GM21717 (cell line): ENCODE measurements around the gene CREB5.

ENCODE experiments used
- ATAC-seq: cut with Tn5 transposase; IDR thresholded peaks from one replicate; pipeline ENCODE4 v1.9.1; 2021; ENCODE audit warnings: mild to moderate bottlenecking, moderate library complexity; ENCODE audit not compliant: unreplicated experiment

The CREB5 gene

DNA sequence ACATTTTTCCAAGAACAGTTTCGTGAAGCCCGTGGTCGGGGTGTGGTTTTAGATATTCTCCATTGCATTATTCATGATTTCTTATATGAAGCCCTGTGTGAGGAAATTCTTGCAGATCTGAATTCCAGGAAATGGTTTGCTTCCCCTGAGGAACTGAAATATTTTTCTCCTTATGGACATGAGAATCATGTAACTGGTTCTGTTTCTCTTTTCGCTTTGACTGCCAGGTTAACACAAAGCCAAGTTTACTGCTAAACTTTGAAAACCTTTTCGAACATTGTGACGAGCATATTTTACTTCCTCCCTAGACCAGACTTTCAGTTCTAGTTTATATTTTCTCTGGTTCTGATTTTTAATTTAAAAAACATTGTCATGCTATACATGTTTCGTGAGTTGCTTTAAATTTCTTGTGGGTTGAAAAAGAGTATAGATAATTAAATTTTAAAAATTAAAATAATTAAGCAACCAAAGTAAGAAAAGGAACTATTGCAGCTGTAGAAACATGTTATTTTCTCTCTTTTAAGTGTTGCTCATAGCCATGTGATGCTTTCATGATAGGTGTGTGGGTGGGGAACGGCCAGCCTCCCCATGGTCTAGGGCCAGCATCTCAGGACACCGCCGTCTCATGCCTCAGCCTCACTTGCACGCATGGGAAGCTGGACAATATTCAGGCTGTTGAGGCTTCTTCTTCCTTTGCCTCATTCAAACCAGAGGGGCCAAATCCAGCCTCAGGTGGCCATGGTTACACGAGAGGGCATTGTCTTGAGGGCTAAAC is 97.1 kb downstream of the CREB5 start:
- peak; percentile 73 for ATAC-seq

- ATAC-seq = no peak
Observed at GRCh38 chr7:28510026-28510369, 97.7 kb downstream of the CREB5 start.

DNA sequence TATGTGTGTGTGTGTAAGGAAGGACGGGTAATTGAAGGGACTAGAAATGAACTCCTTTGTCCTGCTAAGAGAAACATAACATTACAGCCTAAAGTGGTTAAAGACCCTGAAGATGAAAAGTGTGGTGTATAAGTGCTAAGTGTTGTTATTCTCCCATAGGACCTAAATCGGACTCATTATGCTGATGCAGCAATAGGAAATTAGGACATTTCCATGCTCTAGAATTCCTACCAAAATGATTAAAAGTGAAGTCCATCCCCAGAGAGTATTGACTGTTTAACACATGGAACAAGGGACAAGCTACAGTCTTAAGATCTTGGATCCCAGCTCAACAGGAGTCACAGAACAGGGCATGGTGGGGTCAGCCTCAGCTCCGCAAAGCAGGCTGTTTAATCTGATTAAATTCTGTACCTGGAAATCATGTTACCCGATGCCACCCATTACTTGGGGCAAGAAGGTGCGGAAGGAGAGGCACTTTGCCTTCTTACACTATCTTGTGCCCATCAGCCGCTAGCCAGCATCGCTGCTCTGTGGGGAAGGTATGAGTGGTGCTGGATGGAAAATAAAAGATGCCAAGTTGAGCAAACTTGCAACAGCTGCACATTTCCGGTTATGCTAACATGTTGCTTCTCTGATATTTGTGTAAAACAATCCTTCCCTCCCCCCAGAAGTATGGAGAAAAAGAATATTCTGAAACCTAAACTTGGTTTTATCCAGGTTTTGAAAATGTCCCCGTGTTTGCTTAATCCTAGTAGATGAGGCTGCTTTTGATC is 100.5 kb downstream of the CREB5 start:
- no peak for ATAC-seq

DNA sequence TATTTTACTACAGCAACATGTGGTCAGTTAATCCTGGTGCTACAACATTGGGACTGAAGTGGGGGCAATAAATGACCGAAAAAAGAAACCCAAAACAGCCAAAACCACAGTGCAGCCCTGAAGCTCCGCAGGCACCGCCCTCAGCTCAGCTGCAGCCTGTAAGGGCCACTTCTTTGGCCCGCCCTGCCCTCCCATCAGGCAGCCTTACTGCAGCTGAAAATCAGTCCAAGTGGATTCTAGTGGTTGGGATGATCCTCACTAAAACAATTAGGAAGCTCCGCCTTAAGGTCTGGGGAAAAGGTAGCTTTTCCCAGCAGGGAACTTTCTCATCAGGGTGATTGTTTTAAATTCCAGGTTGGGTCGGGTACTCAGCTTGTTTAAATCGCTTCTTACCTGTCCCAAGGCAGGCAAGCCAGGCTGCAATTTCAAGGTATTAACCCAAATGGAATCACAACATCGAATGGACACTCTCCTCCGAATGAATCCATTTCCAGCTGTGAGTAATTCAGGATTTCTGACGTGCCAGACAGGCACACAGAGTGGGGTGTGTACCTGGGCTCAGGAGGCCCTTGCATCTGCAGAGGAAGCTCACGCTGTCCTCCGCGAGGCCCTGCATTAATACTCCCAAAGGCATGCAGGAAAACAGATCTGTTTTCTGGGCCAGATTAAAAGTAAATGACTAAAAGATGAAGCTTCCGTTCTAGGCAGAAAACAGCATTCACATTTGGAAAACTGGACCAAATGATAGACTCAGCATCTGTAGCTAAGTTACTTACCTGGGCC is 104.3 kb downstream of the CREB5 start:
- ATAC-seq = no peak

DNA sequence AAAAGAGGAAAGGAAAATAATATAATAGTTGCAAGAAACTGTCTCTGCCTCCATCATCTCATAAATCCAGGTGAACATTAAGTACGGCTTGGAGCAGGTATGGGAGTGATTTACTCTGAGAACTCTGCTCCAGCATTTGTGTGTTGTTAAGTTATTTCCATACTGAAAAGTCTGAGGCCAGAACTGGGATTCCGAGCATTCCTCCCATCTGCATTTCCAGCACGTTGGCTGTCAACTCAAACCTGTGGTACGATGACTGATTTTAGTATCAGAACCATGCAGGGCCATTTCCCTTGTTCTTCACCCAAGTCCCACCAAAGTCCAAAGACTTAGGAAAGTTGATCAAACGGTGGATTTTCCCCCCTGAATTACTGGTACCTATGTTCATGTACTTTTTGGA is 104.9 kb downstream of the CREB5 start:
- no peak for ATAC-seq

GRCh38 chr7:28517606-28518005 is 105.3 kb downstream of the CREB5 start:
- ATAC-seq = no peak

DNA sequence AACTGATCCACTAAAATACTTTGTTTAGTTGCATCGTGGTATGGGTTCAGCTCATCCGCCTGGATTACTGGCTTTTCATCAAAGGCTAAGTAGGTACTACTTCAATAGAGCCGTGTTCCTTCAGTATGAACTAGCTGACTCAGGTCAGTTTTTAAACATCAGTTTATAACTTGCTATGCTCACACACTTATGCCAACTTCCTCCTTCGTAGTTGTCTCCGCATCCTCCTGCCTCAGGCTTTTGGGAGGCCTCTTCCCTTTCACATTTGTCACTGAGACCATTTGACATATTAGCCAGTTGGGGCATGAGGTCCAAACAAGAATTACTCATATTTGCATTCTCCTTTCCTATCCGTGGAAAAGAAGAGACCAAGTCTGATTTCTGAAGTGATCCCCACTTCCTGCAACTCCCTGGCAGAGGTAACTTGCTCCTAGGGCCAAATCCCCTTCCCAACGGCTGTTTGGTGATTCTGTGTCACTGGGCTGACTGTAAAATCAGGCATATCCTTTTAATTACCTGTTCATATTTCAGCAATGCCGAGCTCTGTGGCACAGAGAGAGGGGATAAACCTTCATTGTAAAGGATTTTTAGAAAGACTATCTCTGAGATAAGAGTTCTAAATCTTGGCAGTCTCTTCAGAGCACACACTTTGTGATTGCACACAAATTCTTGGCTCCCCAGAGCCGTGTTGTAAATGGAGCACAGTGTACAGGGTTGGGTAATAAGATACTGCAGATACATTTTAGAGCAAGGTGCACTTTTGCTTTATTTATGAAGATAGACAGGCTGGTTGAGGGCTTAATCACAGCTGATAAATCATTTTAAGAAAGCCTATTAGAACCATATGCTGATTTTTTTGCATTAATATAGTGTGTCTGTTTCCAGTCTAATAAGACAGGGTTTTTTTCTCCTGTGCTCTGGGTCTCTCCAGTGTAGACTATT is 108.0 kb downstream of the CREB5 start:
- ATAC-seq = no peak

DNA sequence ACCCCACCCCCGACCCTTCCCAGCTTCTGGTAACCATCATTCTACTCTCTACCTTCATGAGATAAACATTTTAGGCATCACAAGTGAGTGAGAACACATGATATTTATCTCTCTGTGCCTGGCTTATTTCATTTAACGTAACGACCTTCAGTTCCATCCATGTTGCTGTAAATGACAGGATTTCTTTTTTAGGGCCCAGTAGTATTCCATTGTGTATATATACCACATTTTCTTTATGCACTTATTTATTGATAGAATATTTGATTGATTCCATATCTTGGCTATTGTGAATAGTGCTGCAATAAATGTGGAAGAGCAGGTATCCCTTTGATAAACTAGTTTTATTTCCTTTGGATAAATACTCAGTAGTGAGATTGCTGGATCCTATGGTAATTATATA is 112.7 kb downstream of the CREB5 start:
- no peak for ATAC-seq

DNA sequence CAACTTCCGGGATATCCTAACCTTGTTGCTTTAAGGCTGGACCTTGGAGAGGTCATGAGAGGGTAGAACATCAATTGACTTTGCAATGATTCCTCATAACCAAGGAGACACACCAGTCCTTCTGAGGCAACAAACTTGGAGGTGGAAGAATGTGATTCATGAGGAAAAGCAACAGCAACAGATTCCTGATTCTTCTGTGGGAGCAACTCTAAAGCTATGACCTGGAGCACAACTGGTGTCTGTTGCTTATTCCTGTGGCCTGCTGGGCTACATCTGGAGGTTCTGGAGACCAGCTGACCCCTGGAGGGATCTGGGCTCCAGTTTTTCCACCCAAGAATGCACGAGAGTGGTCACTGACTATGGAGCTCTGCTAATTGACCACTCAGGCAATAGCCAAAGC is 116.6 kb downstream of the CREB5 start:
- ATAC-seq = no peak

DNA sequence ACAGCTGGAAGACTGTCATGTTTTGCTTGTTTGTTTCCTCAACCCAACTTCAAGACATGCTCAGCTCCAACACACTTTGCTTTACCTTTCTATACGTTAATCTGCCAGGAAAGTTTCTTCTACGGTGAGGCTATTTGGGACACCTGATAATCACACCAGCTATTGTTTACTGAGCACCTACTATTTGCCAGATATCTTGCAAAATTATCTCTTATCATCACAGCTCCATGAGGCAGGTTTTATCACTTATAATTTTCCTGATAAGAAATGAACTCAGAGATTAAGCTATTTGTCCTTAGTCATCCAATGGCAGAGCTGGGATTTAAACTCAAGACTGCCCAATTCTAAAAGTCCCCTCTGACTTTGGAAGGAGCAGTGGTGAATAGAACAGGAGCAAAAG is 117.4 kb downstream of the CREB5 start:
- ATAC-seq = no peak

- no peak for ATAC-seq
Observed at GRCh38 chr7:28530175-28530802, 118.0 kb downstream of the CREB5 start.

GRCh38 chr7:28530803-28531175 is 118.5 kb downstream of the CREB5 start:
- ATAC-seq = no peak

DNA sequence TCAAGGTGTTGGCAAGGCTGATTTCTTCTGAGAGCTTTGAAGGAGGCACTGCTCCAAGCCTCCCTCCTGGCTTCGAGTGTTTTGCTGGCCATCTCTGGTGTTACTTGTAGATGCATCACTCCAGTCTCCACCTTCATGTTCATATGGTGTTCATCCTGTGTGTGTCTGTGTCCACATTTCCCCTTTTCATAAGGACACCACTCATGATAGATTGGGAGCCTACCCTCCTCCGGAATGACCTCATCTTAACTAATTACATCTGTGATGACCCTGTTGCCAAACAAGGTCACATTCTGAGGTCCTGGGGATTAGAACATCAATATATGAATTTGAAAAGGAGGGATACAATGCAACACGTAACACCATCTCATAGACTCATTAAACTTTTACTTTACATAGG is 119.0 kb downstream of the CREB5 start:
- ATAC-seq = no peak

- ATAC-seq = no peak
Observed at GRCh38 chr7:28532181-28532580, 119.9 kb downstream of the CREB5 start.

- ATAC-seq = no peak
Observed at GRCh38 chr7:28533267-28533666, 120.9 kb downstream of the CREB5 start.

GRCh38 chr7:28533731-28534531 is 121.6 kb downstream of the CREB5 start:
- no peak for ATAC-seq

DNA sequence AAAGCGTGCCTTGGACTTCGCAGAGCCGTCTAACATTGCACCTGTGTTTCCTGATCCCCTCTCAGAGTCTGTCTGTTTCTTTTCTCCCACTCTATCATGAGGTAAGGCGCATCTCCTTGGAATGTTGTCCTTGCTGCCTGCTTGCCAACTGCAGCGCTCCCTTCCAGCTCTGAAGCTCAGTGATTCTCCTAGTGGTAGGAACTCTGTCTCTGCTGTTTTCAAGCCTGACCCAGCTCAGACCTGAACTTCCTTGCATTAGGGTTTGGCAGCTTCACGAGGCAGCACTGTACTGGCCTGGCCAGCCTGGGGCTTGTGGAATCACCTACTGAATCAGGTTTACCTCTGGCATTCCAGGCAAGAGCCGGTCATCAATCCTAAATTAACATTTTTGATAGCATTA is 123.9 kb downstream of the CREB5 start:
- ATAC-seq = no peak

DNA sequence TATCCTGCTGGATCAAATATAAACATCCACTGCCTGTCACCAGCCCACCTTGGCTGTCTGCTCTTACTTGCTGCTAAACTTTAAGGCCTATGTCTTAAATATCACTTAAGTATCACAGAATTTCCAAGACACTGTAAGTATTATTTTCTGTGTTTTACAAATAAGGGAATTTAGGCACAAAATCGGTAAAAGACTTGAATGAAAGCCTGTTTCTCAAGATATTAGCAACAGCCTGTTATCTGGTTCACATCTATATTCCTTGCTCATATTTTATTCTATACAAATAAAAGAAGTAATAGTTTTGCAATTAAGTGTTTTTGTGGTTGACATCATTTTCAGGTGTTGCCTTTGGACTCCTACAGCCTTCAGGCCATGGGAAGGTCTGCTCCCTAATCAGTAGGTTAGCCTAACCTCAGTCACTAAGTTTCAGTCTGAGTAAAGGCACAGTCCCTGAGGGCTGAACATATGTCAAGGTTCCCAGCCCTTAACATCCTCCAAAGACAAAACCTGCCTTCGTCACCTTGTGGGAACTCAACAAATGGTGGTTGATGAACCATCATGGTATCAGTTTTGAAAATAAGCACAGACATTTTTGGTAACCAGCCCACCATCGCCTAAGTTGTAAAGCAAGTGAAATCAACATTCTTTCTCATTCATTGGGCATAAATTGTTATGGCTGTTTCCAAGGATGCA is 127.1 kb downstream of the CREB5 start:
- ATAC-seq = peak; percentile 96

- no peak for ATAC-seq
Observed at GRCh38 chr7:28542410-28542809, 130.1 kb downstream of the CREB5 start.
